GM21367 (cell line): ENCODE results near the gene ARPP19.
"Not testable (repeated sequence)": the region's sequence is repeated elsewhere in the genome, so short reads cannot be mapped to it uniquely, and the experiment has no call there.

Experiments used
- ATAC-seq: cut with Tn5 transposase; IDR thresholded peaks from one replicate; pipeline ENCODE4 v1.9.1; 2021; ENCODE audit not compliant: unreplicated experiment

Gene ARPP19

GRCh38 chr15:52551762-52552161 lies 17.1 kb downstream of the ARPP19 start:
- no peak for ATAC-seq

DNA sequence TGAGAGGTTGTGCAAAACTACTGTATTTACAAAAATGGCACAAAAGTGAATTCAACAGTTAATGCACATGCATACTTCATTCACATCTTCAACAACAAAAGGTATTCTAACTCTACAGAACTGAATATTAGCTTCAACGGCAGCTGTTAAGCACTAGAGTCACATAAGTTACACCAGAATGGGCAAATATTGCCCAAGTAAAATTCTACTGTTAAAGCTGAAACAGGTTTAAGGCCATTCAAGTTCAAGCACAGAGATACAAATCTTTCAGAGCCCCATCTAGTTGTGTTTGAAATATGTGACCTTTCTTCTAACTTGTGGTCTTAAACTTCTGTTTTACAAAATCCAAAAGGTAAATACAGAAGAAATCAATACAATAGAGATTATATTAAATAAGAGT lies 17.6 kb downstream of the ARPP19 start:
- not testable (repeated sequence) for ATAC-seq

DNA sequence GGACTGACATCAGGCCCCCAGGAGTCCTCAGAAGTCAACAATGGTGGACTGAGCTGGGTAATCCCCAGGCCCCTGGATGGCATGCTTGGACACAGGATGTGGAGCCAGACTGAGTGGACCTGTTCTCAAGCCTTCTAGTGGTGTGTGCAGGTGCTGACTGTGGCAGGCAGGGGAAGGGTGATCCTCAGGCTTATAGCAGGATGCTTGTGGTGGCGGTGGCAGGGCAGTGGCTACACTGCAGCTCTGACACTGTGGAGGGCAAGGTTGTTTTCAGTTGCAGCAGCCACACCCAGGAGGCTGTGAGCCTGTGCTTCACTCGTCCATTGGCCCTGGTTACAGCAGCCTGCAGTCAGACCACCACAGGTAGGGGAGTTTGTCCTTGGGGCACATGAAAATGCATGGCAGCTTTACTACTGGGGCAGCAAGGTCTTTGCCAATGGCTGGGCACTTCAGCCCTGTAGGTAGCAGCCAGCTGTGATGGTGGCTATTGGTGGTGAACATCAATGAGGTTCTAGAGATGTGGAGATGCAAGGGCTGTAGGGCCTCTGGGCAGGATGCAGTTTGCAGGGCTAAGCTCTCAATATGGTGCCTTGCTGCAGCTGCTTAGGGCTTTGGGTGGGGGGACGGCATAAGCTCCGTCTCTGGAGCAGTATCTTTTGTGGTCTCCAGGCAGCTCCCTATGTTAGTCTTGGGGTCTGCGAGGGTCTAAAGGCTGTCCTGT lies 22.6 kb downstream of the ARPP19 start:
- no peak for ATAC-seq

DNA sequence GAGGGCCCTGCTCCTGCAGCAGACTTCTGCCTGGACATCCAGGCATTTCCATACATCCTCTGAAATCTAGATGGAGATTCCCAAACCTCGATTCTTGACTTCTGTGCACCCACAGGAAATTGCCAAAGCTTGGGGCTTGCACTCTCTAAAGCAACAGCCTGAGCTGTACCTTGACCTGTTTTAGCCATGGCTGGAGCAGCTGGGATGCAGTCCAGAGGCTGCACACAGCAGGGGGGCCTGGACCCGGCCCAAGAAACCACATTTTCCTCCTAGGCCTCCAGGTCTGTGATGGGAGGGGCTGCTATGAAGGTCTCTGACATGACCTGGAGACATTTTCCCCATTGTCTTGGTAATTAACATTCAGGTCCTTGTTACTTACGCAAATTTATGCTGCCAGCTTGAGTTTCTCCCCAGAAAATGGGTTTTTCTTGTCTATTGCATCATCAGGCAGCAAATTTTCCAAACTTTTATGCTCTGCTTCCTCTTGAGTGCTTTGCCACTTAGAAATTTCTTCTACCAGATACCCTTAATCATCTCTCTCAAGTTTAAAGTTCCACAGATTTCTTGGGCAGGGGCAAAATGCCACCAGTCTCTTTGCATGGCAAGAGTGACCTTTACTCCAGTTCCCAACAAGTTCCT lies 28.3 kb downstream of the ARPP19 start:
- ATAC-seq: no peak

DNA sequence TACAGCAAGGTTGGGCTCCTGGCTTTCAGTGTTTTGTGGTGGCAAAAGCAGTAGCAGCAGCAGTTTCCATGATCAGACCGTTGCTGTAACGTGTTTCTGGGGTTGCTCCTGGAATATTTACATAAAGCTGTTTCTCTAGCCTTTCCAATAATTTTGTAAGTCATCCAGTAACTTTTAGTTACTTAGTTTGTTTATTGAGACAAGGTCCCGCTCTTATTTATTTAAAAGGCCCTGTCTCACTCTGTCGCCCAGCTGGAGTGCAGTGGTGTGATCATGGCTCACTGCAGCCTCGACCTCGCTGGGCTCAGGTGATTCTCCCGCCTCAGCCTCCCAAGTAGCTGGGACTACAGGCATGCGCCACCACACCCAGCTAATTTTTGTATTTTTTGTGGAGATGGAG lies 31.4 kb downstream of the ARPP19 start:
- ATAC-seq: no peak

- ATAC-seq: no peak
Measured at GRCh38 chr15:52532427-52532826, 36.4 kb downstream of the ARPP19 start.

DNA sequence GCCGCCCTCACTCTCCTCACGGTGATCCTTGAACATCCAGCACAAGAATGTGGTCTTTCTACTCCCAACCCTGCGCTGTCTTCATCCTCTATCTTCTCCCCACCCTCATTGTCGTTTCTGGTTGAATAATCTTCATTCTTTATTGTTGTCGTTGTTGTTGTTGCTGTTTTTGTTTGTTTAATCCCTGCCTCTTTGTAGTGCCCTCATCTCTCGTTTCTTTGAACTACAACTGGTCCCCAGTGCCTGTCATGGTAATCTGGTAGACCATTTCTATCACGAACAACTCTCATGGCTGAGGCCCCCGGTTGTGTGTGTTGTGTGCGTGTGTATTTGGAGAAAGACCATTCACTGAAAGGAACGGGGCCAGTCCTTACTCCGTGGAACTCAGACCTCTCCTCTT lies 38.9 kb downstream of the ARPP19 start:
- no peak for ATAC-seq

DNA sequence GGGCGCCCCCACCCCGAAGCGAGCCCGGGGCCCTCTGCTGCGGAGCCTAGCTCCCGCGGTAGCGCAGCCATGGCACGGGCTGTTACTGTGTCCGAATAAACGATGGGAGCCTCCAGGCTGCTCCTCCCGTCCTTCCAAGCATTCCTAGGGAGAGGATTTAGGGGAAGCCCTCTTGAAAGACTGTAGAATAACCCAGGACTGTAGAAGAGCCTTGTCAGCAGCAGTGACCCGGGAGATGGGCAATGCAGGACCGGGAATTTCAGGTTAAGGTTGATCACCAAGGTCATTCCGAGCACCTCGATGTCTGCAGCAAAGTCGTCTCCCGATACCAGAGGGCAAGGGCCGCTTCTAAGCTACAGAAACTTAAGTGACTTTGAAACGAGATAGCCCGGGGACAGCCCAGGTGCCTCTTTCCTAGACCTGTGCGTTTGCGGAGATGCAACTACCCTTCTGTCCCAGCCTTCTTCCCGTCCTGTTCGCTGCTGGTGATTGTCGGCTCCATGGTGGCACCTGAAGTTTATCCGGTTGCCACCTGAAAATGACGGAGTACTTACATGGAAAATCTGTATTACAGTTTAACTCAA lies 39.4 kb downstream of the ARPP19 start:
- no peak for ATAC-seq

- peak; percentile 80 for ATAC-seq
Measured at GRCh38 chr15:52528564-52529340, 40.1 kb downstream of the ARPP19 start, which contains the start of gene MYO5A. Gene MYO5A, minus strand, starts transcription at chr15:52528880. Its CDS starts 74 bp downstream, at chr15:52528806.

DNA sequence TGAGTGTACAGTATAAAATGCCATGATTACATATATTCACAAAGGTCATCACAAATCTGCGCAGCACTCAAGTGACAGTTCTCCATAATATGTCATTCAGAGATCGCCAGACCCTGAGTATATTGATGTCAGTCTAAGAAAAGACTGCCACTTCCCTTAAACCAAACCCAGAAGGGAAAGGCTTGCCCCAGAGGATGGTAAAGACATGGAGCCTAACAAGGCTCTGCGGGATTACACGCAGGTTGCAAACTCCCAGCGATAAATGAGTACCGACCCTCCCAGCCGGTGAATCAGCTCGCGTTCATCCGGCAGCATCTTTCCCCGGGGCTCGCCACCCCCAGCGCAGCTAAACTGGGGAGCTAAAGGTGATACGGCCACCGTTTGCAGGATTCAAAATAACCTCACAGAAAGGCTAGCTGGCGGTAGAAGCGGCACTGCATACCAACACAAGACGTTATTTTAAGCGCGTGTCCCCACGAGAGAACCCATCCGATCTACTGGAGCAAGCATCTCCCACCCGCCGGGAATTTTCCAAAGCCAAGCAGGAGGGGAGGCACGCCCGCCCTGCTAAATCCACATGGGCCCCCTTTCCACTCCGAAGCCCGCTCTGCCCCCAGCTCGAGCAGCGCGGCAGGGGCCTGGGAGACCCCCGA lies 40.8 kb downstream of the ARPP19 start:
- no peak for ATAC-seq

GRCh38 chr15:52527196-52527910 lies 41.5 kb downstream of the ARPP19 start:
- ATAC-seq: no peak

DNA sequence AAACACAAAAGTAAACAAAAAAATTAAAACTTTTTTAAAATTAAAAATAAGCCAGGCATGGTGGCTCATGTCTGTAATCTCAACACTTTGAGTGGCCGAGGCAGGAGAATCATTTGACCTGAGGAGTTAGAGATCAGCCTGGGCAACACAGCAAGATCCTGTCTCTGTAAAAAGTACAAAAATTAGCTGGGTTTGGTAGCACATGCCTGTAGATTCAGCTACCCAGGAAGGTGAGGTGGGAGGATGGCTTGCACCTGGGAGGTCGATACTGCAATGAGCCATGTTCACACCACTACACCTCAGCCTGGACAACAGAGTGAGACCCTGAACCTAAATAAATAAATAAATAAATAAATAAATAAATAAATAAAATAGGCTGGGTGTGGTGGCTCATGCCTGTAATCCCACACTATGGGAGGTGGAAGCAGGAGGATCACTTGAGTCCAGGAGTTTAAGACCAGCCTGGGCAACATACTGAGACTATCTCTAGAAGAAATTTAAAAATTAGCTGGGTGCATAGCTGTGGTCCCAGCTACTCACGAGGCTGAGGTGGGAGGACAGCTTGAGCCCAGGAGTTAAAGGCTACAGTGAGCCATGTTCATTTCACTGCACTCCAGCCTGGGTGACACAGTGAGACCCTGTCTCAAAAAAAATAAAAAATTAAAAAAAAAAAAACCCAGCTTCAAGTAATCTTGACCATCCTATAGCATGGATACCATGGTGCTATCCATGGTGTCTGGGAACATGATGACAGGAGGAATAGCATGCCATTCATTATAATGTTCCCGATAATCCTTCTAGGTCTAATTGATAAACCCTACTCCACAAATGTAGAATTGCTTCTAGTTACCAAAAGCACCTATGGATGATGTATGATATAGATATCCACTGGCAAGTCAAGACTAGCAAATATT lies 44.4 kb downstream of the ARPP19 start:
- no peak for ATAC-seq

GRCh38 chr15:52523647-52524046 lies 45.2 kb downstream of the ARPP19 start:
- no peak for ATAC-seq

- no peak for ATAC-seq
Measured at GRCh38 chr15:52523192-52523591, 45.6 kb downstream of the ARPP19 start.

DNA sequence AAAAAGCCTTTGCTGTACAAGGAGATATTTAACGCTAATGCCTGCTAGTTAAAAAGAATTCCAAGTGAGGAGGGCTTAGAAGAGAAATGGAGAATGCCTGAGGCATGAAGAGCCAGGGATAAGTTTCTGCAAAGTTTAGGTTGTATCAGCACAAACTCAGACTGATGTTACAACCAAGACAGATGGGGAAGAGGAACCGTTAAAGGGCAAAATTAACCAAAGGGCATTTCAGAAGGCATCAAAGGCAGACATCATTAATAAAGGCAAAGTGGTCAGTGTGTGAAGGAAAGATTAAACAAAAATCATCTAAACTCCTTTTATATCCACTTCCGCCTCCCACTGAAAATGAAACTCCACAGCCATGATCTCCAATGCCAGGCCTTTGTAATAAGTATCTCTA lies 47.1 kb downstream of the ARPP19 start:
- no peak for ATAC-seq

DNA sequence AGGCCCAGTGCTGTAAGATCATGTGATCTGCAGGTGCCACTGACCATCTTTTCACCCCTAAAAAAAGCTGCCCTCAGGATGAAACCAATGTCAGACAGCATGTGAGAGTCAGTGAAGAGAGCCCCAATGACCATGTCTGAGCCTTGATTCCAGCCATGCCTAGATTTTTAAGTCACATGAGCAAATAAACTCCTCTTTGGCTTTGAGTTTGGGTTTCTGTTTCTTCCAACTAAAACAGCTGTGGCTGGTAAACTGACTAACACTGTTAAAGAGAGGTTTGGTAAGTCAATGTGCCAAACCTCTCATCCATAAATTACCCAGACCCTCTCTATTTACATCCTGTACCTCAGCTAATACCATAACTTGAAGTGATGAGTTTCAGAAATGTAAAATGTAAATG lies 48.4 kb downstream of the ARPP19 start:
- no peak for ATAC-seq

DNA sequence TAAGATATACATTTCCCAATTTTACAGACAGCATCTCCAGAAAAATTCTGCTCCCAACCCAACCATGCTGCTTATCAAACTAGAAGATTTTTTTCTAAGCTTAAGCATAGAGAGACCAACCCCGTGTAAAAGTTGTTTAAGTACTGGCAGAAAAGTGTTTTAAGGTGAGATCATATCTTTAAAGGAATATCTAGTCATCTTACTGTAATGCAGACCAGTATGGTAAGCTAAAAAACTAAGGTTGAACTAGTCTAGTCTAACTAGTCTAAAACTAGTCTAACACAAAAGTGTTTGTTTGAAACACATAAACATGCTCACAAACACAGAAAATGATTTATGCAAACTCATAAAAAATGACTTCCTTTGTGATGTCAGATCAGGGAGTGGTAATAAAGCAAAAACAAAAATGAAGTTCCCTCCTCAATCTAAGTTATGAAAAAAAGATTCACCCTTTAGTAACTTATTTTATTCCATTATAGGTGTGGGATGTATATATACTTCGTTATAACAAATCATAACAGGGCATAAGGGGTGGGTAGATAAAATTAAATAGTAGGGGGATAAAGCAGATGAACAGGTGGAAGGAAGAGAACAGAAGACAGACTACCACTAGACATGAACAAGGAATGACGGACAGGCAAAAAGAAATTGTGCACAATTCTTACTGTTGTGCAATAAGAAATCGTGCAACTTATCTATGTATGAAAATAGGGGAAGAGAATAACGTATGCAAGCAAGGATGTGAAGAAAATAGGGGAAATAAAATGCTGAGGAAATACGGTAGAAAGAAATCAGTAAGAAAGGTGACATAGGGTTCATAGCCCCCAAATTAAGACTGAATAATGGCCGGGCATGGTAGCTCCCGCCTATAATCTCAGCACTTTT lies 50.1 kb downstream of the ARPP19 start:
- ATAC-seq: no peak

- no peak for ATAC-seq
Measured at GRCh38 chr15:52517014-52517413, 51.8 kb downstream of the ARPP19 start.
